Nephron (organoid): Measurements from ENCODE around the gene TUBB3.

Experiments used
- H3K27ac Mint-ChIP-seq, 3 experiments: 2 replicates each; pipeline ENCODE4 v1.8.0; 2020; ENCODE audit warnings: mixed read lengths in 3 of 3, mild to moderate bottlenecking in 2 of 3, moderate library complexity in 1 of 3
- H3K27me3 Mint-ChIP-seq: 2 replicates; pipeline ENCODE4 v1.8.0; 2021; ENCODE audit warnings: low read depth, mild to moderate bottlenecking, moderate library complexity, mixed read lengths
- H3K36me3 Mint-ChIP-seq: 2 replicates; pipeline ENCODE4 v1.8.0; 2020; ENCODE audit warnings: low read depth, mixed read lengths
- H3K4me1 Mint-ChIP-seq: 2 replicates; pipeline ENCODE4 v1.8.0; 2020; ENCODE audit warnings: mixed read lengths
- H3K4me3 Mint-ChIP-seq, 3 experiments: 2 replicates each; pipeline ENCODE4 v1.8.0; 2020; ENCODE audit warnings: mild to moderate bottlenecking in 3 of 3, mixed read lengths in 3 of 3, moderate library complexity in 2 of 3
- H3K9me3 Mint-ChIP-seq: 2 replicates; pipeline ENCODE4 v1.8.0; 2020; ENCODE audit warnings: mixed read lengths
- CTCF ChIP-seq, 3 experiments: fragments of 200-600 bp; sonication (generic); IDR thresholded peaks; one replicate each; pipeline ENCODE4 v1.5.0; 2021; ENCODE audit warnings: antibody characterized with exemption in 3 of 3; ENCODE audit not compliant: unreplicated experiment in 3 of 3

The TUBB3 gene

GRCh38 chr16:89960966-89961365 is 37.8 kb downstream of the TUBB3 start:
- Mint-ChIP-seq H3K9me3 (no peaks in the 10 kb centered on the region), H3K27me3 (no peaks in the 10 kb centered on the region), H3K27ac (no peak overlapping the region), H3K4me1 (no peaks in the 10 kb centered on the region), H3K4me3 (no peak overlapping the region), H3K36me3 (peaks cover 32% of the 10 kb centered on the region)
- no peak for TF ChIP-seq CTCF (IDR thresholded peaks at IDR 0.05; ENCODE audit: unreplicated experiment in 3 of 3)

GRCh38 chr16:89961920-89962319 is 38.8 kb downstream of the TUBB3 start:
- H3K9me3 Mint-ChIP-seq: no peaks in the 10 kb centered on the region
- no peaks in the 10 kb centered on the region for H3K27me3 Mint-ChIP-seq
- no peak for TF ChIP-seq CTCF (IDR thresholded peaks at IDR 0.05; ENCODE audit: unreplicated experiment in 3 of 3)
- no peak overlapping the region for H3K4me3 Mint-ChIP-seq
- H3K27ac Mint-ChIP-seq: no peak overlapping the region
- H3K36me3 Mint-ChIP-seq: peaks cover 31% of the 10 kb centered on the region
- no peaks in the 10 kb centered on the region for H3K4me1 Mint-ChIP-seq

- Mint-ChIP-seq H3K27me3 (no peaks in the 10 kb centered on the region), H3K36me3 (peaks cover 35% of the 10 kb centered on the region), H3K9me3 (no peaks in the 10 kb centered on the region), H3K4me3 (no peak overlapping the region), H3K4me1 (no peaks in the 10 kb centered on the region), H3K27ac (no peak overlapping the region)
- no peak for TF ChIP-seq CTCF (IDR thresholded peaks at IDR 0.05; ENCODE audit: unreplicated experiment in 3 of 3)
These were observed 39.8 kb downstream of the TUBB3 start for GRCh38 chr16:89962754-89963498.

- H3K9me3 Mint-ChIP-seq: peaks cover 2% of the 10 kb centered on the region
- no peak overlapping the region for H3K27ac Mint-ChIP-seq
- TF ChIP-seq CTCF (IDR thresholded peaks at IDR 0.05; ENCODE audit: unreplicated experiment in 3 of 3): no peak
- no peaks in the 10 kb centered on the region for H3K4me1 Mint-ChIP-seq
- no peaks in the 10 kb centered on the region for H3K27me3 Mint-ChIP-seq
- peaks cover 27% of the 10 kb centered on the region for H3K36me3 Mint-ChIP-seq
- H3K4me3 Mint-ChIP-seq: no peak overlapping the region
These were observed 41.1 kb downstream of the TUBB3 start for GRCh38 chr16:89964201-89964600.

GRCh38 chr16:89965447-89966225 is 42.5 kb downstream of the TUBB3 start:
- Mint-ChIP-seq H3K4me1 (no peaks in the 10 kb centered on the region), H3K9me3 (peaks cover 5% of the 10 kb centered on the region), H3K4me3 (no peak overlapping the region), H3K36me3 (peaks cover 27% of the 10 kb centered on the region), H3K27ac (no peak overlapping the region), H3K27me3 (no peaks in the 10 kb centered on the region)
- no peak for TF ChIP-seq CTCF (IDR thresholded peaks at IDR 0.05; ENCODE audit: unreplicated experiment in 3 of 3)
